Testis (tissue), 3 donors: ENCODE measurements around the gene RBKS. TPM values are rescaled to one million over a fixed set of nuclear protein-coding genes. Genes with fewer than 3 reads are reported as not detected.

Source experiments
- DNase-seq: peaks from one replicate; pipeline ENCODE4 v3.0.0-alpha.2; 2019
- H3K27ac ChIP-seq, 2 donors: fragments of 200-600 bp; sonication (generic); one replicate each; pipeline ENCODE4 v1.5.1; 2019
- H3K27me3 ChIP-seq: fragments of 200-600 bp; sonication (generic); one replicate; pipeline ENCODE4 v1.5.1; 2019
- H3K36me3 ChIP-seq: fragments of 200-600 bp; sonication (generic); one replicate; pipeline ENCODE4 v1.5.1; 2017; ENCODE audit warnings: low read depth; ENCODE audit errors: missing control alignments
- H3K4me1 ChIP-seq: fragments of 200-600 bp; sonication (generic); one replicate; pipeline ENCODE4 v1.5.1; 2019
- H3K4me3 ChIP-seq, 2 donors: fragments of 200-600 bp; sonication (generic); one replicate each; pipeline ENCODE4 v1.5.1; 2017 to 2019
- H3K9me3 ChIP-seq: fragments of 200-600 bp; sonication (generic); one replicate; pipeline ENCODE4 v1.5.1; 2017
- POLR2A ChIP-seq: fragments of 450-650 bp; IDR thresholded peaks from one replicate; pipeline ENCODE4 v1.6.1; 2017; ENCODE audit warnings: antibody characterized with exemption, mild to moderate bottlenecking, moderate library complexity
- WGBS, 2 donors: methylation state at CpG; one replicate each; pipeline ENCODE4 v1.1.5; 2018; 5-methylcytosine and 5-hydroxymethylcytosine counted together
- intact Hi-C: fragments of 100-400 bp; cut with DNase I; formaldehyde crosslinking; loops from one replicate; pipeline ENCODE4 v1.15.1; 2023; ENCODE audit warnings: low total_unique reads
- polyA plus RNA-seq: library from polyadenylated mRNA; stranded (reverse); fragments of 350-450 nt; fragmentation: Illumina TruSeq; extraction: RNeasy Lipid Tissue Mini Kit (QIAGEN cat#74804); gene quantifications from one replicate; pipeline ENCODE4 v1.2.3, GENCODE V29; 2014; ENCODE audit warnings: low read depth, low replicate concordance; ENCODE audit not compliant: insufficient read depth
- total RNA-seq, 2 donors: library from RNA; depleted of rRNA; stranded (reverse); fragments of >200 nt; gene quantifications; one replicate each; pipeline ENCODE4 v1.2.3, GENCODE V29; 2016
- TF ChIP-seq, protein P1 (sequence below), 3 experiments: fragments of 450-650 bp in 2 of 3; fragments of 200-600 bp in 1 of 3; sonication (generic) in 1 of 3; IDR thresholded peaks; one replicate each; pipeline ENCODE4 v1.5.1; 2016 to 2019; ENCODE audit warnings: antibody characterized with exemption in 3 of 3, mild to moderate bottlenecking in 2 of 3, moderate library complexity in 1 of 3

The RBKS gene
- total and polyA plus RNA-seq, 3 donors from 2014 or later: 6.1 to 18.4 (median 6.3) TPM

DNA sequence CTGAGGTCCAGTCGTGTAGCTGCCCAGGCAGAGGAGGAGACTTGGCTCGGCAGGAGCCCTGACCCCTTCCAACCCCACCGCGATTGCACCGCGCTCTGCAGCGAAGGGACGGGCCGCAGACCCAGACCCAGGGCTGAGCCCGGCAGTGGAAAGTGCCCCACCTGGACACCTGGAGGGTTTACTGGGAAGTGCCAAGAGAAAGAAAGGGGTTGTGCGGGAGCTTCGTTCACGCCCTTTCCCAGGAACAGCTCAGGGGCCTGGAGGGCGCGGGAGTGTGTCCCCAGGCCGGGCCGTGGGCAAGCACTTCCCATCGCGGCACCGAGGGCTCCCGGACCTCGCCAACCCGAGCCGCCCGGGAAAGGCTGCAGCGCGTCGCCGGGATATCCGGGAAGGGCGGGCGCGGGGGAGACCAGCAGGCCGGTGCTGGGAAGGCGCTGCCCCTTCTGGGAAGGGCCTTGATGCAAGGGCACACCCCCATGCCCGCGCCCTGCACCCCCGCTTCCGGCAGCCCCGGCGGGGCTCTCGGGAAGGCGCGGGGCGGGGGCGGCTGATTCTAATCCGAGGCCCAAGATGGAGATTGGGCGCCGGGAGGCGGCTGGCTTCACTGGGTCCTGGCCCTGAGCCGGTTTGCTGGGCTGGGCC lies 154.8 kb downstream of the RBKS start:
- DNase-seq: peak; percentile 85
- H3K9me3 ChIP-seq: no peaks in the 10 kb centered on the region
- H3K4me1 ChIP-seq: peaks cover 9% of the 10 kb centered on the region
- H3K4me3 ChIP-seq: peak overlapping the region; percentile 37 to 62
- TF ChIP-seq, protein P1, sequence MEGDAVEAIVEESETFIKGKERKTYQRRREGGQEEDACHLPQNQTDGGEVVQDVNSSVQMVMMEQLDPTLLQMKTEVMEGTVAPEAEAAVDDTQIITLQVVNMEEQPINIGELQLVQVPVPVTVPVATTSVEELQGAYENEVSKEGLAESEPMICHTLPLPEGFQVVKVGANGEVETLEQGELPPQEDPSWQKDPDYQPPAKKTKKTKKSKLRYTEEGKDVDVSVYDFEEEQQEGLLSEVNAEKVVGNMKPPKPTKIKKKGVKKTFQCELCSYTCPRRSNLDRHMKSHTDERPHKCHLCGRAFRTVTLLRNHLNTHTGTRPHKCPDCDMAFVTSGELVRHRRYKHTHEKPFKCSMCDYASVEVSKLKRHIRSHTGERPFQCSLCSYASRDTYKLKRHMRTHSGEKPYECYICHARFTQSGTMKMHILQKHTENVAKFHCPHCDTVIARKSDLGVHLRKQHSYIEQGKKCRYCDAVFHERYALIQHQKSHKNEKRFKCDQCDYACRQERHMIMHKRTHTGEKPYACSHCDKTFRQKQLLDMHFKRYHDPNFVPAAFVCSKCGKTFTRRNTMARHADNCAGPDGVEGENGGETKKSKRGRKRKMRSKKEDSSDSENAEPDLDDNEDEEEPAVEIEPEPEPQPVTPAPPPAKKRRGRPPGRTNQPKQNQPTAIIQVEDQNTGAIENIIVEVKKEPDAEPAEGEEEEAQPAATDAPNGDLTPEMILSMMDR (IDR thresholded peaks at IDR 0.05): no peak
- TF ChIP-seq POLR2A: no peak
- no peaks in the 10 kb centered on the region for H3K27me3 ChIP-seq
- WGBS, 2 donors: 1 to 3% methylated on average over 3 to 48 of the region's 51 CpGs
- peak overlapping the region; percentile 53 to 73 for H3K27ac ChIP-seq
- H3K36me3 ChIP-seq: no peaks in the 10 kb centered on the region
- intact Hi-C loops: no loop called here

- no peak overlapping the region for H3K4me3 ChIP-seq
- no peaks in the 10 kb centered on the region for H3K9me3 ChIP-seq
- no peaks in the 10 kb centered on the region for H3K27me3 ChIP-seq
- no peaks in the 10 kb centered on the region for H3K36me3 ChIP-seq
- no peak for DNase-seq
- TF ChIP-seq, protein P1 (IDR thresholded peaks at IDR 0.05): no peak
- TF ChIP-seq POLR2A: no peak
- H3K4me1 ChIP-seq: peaks cover 9% of the 10 kb centered on the region
- 86 to 90% methylated on average over 1 of the region's 1 CpG for WGBS, 2 donors
- no peak overlapping the region for H3K27ac ChIP-seq
- intact Hi-C loops: no loop called here
Observed at GRCh38 chr2:27734305-27734704, 155.9 kb downstream of the RBKS start.

Other genes with a start within 250 kb of the RBKS start
- 10 to 100 TPM; 39.3 to 39.9 TPM for gene SUPT7L, start 226.8 kb downstream of the RBKS start, total RNA-seq
- 40.4 TPM for gene SUPT7L, start 226.8 kb downstream of the RBKS start, polyA plus RNA-seq
- gene SLC4A1AP, start 226.5 kb downstream of the RBKS start, total RNA-seq: 10 to 100 TPM; 55.3 to 56.5 TPM
- 60.5 TPM for gene SLC4A1AP, start 226.5 kb downstream of the RBKS start, polyA plus RNA-seq
- gene MRPL33, start 118.7 kb downstream of the RBKS start, total RNA-seq: 100 to 1,000 TPM; 142 to 175 TPM
- 204 TPM for gene MRPL33, start 118.7 kb downstream of the RBKS start, polyA plus RNA-seq
- gene BABAM2, start 342 bp upstream of the RBKS start, total RNA-seq: 10 to 100 TPM; 49.2 to 59.1 TPM
- gene BABAM2, start 342 bp upstream of the RBKS start, polyA plus RNA-seq: 70.6 TPM